ENCODE results near the gene POLE2.

DNA sequence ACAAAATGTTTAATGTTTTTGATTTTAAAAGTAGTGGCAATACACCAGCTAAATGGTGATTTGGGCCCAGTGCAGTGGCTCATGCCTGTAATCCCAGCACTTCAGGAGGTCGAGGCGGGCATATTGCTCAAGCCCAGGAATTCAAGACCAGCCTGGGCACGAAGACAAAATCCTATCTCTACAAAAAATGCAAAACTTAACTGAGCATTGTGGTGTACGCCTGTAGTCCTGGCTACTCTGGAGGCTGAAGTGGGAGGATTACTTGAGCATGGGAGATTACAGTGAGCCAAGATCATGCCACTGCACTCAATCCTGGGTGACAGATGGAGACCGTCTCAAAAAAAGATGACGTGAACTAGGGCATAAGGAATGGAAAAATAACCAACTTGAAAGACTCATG lies 72.2 kb downstream of the POLE2 start:
- TF ChIP-seq CEBPB (IDR thresholded peaks at IDR 0.05) (no peak), EP300 (IDR thresholded peaks at IDR 0.05; ENCODE audit: borderline replicate concordance) (no peak), RAD21 (IDR thresholded peaks at IDR 0.05; ENCODE audit: low read depth) (no peak), YY1 (IDR thresholded peaks at IDR 0.05; ENCODE audit: low read depth) (no peak), TEAD4 (IDR thresholded peaks at IDR 0.05) (no peak), FOXM1 (IDR thresholded peaks at IDR 0.05; ENCODE audit: borderline replicate concordance, low read depth) (no peak), TAF1 (IDR thresholded peaks at IDR 0.05; ENCODE audit: low read depth) (no peak)
- TF ChIP-seq, protein P1, sequence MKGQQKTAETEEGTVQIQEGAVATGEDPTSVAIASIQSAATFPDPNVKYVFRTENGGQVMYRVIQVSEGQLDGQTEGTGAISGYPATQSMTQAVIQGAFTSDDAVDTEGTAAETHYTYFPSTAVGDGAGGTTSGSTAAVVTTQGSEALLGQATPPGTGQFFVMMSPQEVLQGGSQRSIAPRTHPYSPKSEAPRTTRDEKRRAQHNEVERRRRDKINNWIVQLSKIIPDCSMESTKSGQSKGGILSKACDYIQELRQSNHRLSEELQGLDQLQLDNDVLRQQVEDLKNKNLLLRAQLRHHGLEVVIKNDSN (IDR thresholded peaks at IDR 0.05) = no peak
- TF ChIP-seq, protein P2, sequence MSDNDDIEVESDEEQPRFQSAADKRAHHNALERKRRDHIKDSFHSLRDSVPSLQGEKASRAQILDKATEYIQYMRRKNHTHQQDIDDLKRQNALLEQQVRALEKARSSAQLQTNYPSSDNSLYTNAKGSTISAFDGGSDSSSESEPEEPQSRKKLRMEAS (IDR thresholded peaks at IDR 0.05) = no peak
